SW 1271 (cell line): Measurements from ENCODE around the gene SPATA31A3.
"Not testable (repeated sequence)": the region's sequence is repeated elsewhere in the genome, so short reads cannot be mapped to it uniquely, and the experiment has no call there.

Source experiments
- DNase-seq, 2 experiments: peaks; one replicate each; lab custom pipeline; 2025; lab: John Stamatoyannopoulos, UW

SPATA31A3 gene

GRCh38 chr9:66992450-66992849 is at the start of gene SPATA31A3:
SPATA31A3 (minus strand) TSS chr9:66992550; CDS start chr9:66992521, 29 bp downstream.
- DNase-seq: not testable (repeated sequence)

- not testable (repeated sequence) for DNase-seq
These were observed 39.8 kb downstream of the SPATA31A3 start for GRCh38 chr9:66952576-66952975.

- DNase-seq: not testable (repeated sequence)
These were observed 49.8 kb downstream of the SPATA31A3 start for GRCh38 chr9:66942400-66943155.

- DNase-seq: not testable (repeated sequence)
These were observed 52.2 kb downstream of the SPATA31A3 start for GRCh38 chr9:66939878-66940830.

- DNase-seq: not testable (repeated sequence)
These were observed 54.0 kb downstream of the SPATA31A3 start for GRCh38 chr9:66938322-66938721.

GRCh38 chr9:66937662-66938061 is 54.7 kb downstream of the SPATA31A3 start:
- DNase-seq: not testable (repeated sequence)
